HCT116 (cell line): ENCODE measurements around the gene HACD4.

Experiments
- CBX3 ChIP-seq: IDR thresholded peaks from 2 replicates; pipeline ENCODE4 v1.6.1; 2012; ENCODE audit warnings: low read depth
- CEBPB ChIP-seq: IDR thresholded peaks from 2 replicates; pipeline ENCODE4 v1.6.1; 2012; ENCODE audit warnings: low read depth
- CTCF ChIP-seq, 3 experiments: fragments of 200-600 bp in 1 of 3; sonication (generic) in 1 of 3; IDR thresholded peaks in 2 of 3; conservative IDR thresholded peaks in 1 of 3; 2 replicates each; pipeline ENCODE4 v1.5.1; 2012 to 2017; ENCODE audit warnings: low read depth in 2 of 3, low read length in 2 of 3, antibody characterized with exemption in 1 of 3, borderline replicate concordance in 1 of 3, control low read depth in 1 of 3, mild to moderate bottlenecking in 1 of 3, mixed read lengths in 1 of 3, mixed run types in 1 of 3, moderate library complexity in 1 of 3; ENCODE audit not compliant: insufficient read depth in 1 of 3
- EZH2 ChIP-seq: fragments of 200-600 bp; sonication (generic); IDR thresholded peaks from 2 replicates; pipeline ENCODE4 v1.6.1; 2017; ENCODE audit warnings: antibody characterized with exemption, mixed run types
- MAX ChIP-seq: IDR thresholded peaks from 2 replicates; pipeline ENCODE4 v1.6.1; 2012
- POLR2A ChIP-seq: IDR thresholded peaks from 2 replicates; pipeline ENCODE4 v1.7.0; 2011; ENCODE audit warnings: borderline replicate concordance; ENCODE audit not compliant: insufficient read depth, insufficient read length; ENCODE audit errors: extremely low read depth
- POLR2AphosphoS5 ChIP-seq: IDR thresholded peaks from 2 replicates; pipeline ENCODE4 v1.6.1; 2011; ENCODE audit warnings: mild to moderate bottlenecking, low read depth, low read length, moderate library complexity
- RAD21 ChIP-seq: IDR thresholded peaks from 2 replicates; pipeline ENCODE4 v1.6.1; 2012; ENCODE audit warnings: low read depth, mild to moderate bottlenecking
- REST ChIP-seq: IDR thresholded peaks from 2 replicates; pipeline ENCODE4 v1.6.1; 2012; ENCODE audit warnings: low read depth
- SIN3A ChIP-seq: IDR thresholded peaks from 2 replicates; pipeline ENCODE4 v1.6.1; 2012; ENCODE audit warnings: low read depth
- TCF7L2 ChIP-seq: IDR thresholded peaks from 2 replicates; pipeline ENCODE4 v1.7.0; 2011; ENCODE audit warnings: borderline replicate concordance, inconsistent platforms; ENCODE audit not compliant: insufficient read depth, insufficient read length; ENCODE audit errors: extremely low read depth
- YY1 ChIP-seq: IDR thresholded peaks from 2 replicates; pipeline ENCODE4 v1.6.1; 2011; ENCODE audit warnings: low read length, low read depth, moderate library complexity, mild to moderate bottlenecking; ENCODE audit not compliant: insufficient replicate concordance; ENCODE audit errors: extremely low read depth

DNA sequence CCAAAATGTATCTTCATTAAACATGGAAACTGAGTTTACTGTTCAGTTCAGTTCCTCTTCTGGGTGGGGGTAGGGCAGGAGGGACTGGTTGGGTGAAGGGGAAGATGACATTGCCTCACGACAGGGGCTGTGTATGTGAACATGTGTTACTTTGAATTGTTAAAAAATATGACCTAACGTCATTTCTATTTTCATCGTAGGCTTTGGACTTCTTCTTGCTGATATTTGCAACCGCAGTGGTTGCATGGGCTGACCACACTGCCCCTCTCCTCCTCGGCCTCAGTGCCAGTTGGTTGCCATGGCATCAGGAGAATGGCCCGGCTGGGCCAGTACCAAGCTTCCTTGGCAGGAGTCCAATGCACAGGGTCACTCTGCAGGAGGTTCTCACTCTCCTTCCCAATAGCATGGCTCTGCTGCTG is 41.5 kb downstream of the HACD4 start:
- no peak for TF ChIP-seq MAX
- TF ChIP-seq CTCF (IDR thresholded peaks at IDR 0.05 in 2 of 3, conservative IDR thresholded peaks at IDR 0.05 in 1 of 3; ENCODE audit: borderline replicate concordance in 1 of 3, insufficient read depth in 1 of 3, low read depth in 2 of 3, low read length in 2 of 3): no peak
- TF ChIP-seq YY1: no peak
- no peak for TF ChIP-seq CEBPB
- no peak for TF ChIP-seq POLR2A
- TF ChIP-seq POLR2AphosphoS5: no peak
- TF ChIP-seq TCF7L2: no peak
- no peak for TF ChIP-seq REST
- no peak for TF ChIP-seq CBX3
- TF ChIP-seq SIN3A: no peak
- no peak for TF ChIP-seq EZH2
- no peak for TF ChIP-seq RAD21
